Ectodermal cell (in vitro differentiated cells): Measurements from ENCODE around the gene TRUB2.
"Not testable (repeated sequence)": the region's sequence is repeated elsewhere in the genome, so short reads cannot be mapped to it uniquely, and the experiment has no call there.

Source experiments
- H3K27ac ChIP-seq: 2 replicates; pipeline ENCODE4 v1.7.0; 2013; ENCODE audit warnings: mild to moderate bottlenecking, low read depth, low read length; ENCODE audit not compliant: insufficient read depth, poor library complexity, severe bottlenecking
- H3K27me3 ChIP-seq: 2 replicates; pipeline ENCODE4 v1.7.0; 2013; ENCODE audit warnings: mild to moderate bottlenecking, low read length; ENCODE audit not compliant: insufficient read depth, control insufficient read depth, poor library complexity, severe bottlenecking
- H3K36me3 ChIP-seq: one replicate; pipeline ENCODE4 v1.7.0; 2013; ENCODE audit warnings: low read length; ENCODE audit not compliant: control insufficient read depth, insufficient read depth
- H3K4me1 ChIP-seq: one replicate; pipeline ENCODE4 v1.7.0; 2013; ENCODE audit warnings: low read length; ENCODE audit not compliant: control insufficient read depth, insufficient read depth
- H3K4me3 ChIP-seq: 2 replicates; pipeline ENCODE4 v1.7.0; 2013; ENCODE audit warnings: low read depth, low read length, control low read depth; ENCODE audit not compliant: insufficient read depth
- H3K9me3 ChIP-seq: 2 replicates; pipeline ENCODE4 v1.7.0; 2013; ENCODE audit warnings: mild to moderate bottlenecking, low read length, moderate library complexity; ENCODE audit not compliant: control insufficient read depth
- WGBS, 2 experiments: methylation state at CpG; one replicate each; pipeline ENCODE4 v1.1.7; 2013; ENCODE audit warnings: missing lambda C conversion rate in 2 of 2; 5-methylcytosine and 5-hydroxymethylcytosine counted together

TRUB2 gene

DNA sequence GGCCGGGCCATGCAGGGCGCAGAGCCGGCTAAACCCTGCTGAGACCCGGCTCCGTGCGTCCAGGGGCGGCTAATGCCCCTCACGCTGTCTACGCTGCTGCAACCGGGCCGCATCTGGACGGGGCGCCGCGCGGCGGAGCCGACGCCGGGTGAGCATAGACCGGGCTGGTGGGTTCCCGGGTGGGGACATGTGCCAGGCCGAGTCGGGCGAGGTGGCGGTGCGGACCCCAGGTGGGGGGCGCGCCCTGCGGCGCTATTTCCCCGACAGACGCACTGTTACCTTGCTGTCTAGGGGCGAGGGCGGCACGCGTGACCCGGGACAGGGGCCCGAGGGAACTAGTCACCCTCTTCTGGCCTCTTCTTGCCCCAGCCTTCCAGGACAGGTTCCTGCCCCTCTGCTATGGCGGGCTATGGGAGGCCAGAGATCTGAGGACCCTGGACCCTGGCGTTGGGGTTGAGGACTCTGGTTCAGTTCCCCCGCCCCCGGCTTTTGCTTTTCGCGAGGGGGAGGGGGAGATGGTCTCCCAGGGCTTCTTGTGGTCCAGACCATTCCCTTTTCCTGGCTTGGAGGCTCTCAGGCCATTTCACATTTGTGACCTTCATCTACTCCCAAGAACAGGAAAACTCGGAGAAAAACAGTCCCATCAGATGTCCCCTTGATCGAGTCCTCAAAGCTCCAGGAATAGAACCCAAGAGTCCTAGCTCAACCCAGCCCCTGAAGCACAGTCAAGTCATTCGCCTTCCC, 18.6 kb upstream of the TRUB2 start:
- whole genome bisulfite sequencing, 2 experiments: 1 to 2% methylated on average over 48 of the region's 48 CpGs

DNA sequence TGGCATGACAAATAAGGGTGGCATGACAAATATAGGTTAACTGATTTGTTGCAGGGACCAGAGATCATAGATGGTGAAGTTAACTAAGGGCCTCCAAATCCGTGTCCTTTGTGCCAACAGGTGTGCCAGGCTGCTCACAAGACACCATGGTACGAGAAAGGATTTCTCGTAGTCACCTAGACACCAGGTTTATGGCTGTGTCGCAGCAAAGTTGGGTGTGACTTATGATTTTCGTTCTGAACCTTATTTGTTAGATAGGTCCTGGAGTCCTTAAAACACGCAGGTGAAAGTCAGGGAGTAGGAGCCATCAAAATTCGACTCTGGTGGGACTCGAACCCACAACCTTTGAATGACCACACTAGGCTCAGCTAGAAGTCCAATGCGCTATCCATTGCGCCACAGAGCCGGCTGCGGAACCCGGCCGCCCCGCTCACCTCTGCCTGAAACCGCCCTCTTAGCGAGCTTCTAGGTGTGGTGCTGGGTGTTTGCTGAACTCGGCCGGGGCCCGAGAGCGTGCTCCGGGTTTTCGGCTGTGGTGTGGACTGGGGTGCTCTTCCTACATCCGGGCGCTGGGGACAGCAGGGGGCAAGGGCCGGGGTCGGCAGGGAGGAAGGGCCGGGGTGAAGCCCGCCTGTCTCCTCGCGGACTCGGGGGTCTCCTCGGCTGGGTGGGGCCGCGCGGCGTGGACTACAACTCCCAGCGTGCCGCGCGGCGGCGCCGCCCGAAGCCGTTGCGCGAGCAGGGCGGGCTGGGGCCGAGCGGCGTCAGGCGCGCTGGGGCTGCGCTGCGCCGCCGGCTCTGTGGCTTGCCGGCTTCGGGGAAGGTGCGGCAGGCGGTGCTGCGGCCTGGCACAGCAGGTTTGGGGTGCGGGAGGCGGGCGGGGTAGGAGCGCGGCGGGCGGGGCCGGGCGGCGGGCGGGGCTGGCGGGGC, 17.8 kb upstream of the TRUB2 start, which contains the start of gene SLC27A4:
Gene SLC27A4, plus strand, starts transcription at position 767 of the 930 bp plus-strand sequence. CDS start 2,606 bp downstream, outside the sequence.
- 6% methylated on average over 75 of the region's 75 CpGs for WGBS, 2 experiments
- Histone ChIP-seq H3K27ac (no peak within 1 kb of the TSS), H3K4me1 (no peaks in the 10 kb centered on the region)

More for the DNA sequence above, 18.6 kb upstream of the TRUB2 start:
- Histone ChIP-seq H3K27ac (no peak overlapping the region), H3K4me3 (peak overlapping the region; percentile 79), H3K27me3 (no peaks in the 10 kb centered on the region), H3K4me1 (no peaks in the 10 kb centered on the region), H3K9me3 (no peaks in the 10 kb centered on the region), H3K36me3 (peaks cover 19% of the 10 kb centered on the region)

DNA sequence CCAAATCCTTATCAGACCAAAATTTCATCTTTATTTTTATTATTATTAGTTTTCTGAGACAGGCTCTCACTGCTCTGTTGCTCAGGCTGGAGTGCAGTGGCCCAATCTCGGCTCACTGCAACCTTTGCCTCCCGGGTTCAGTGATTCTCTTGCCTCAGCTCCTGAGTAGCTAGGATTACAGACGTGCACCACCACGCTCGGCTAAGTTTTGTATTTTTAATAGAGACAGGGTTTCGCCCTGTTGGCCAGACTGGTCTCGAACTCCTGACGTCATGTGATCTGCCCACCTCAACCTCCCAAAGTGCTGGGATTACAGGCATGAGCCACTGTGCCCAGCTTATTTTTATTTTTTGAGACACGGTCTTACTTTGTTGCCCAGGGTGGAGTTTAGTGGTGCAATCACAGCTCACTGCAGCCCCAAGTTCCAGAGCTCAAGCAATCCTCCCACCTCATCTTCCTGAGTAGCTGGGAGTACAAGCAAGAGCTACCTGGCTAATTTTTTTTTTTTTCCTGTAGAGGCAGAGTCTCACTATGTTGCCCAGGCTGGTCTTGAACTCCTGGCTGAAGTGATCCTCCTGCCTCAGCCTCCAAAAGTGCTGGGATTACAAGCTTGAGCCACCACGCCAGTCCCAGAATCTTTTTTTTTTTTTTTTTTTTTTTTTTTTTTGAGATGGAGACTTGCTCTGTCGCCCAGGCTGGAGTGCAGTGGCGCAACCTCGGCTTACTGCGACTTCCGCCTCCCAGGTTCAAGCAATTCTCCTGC, 16.8 kb upstream of the TRUB2 start:
- 92 to 93% methylated on average over 15 of the region's 15 CpGs for WGBS, 2 experiments
- H3K4me1 ChIP-seq, H3K36me3 ChIP-seq, H3K27ac ChIP-seq, H3K27me3 ChIP-seq, H3K4me3 ChIP-seq, H3K9me3 ChIP-seq: not testable (repeated sequence)

More for the DNA sequence above, 17.8 kb upstream of the TRUB2 start, which contains the start of gene SLC27A4:
- Histone ChIP-seq H3K27me3 (no peaks in the 10 kb centered on the region), H3K9me3 (no peaks in the 10 kb centered on the region), H3K36me3 (peaks cover 12% of the 10 kb centered on the region), H3K4me3 (peak within 1 kb of the TSS; percentile 79)

DNA sequence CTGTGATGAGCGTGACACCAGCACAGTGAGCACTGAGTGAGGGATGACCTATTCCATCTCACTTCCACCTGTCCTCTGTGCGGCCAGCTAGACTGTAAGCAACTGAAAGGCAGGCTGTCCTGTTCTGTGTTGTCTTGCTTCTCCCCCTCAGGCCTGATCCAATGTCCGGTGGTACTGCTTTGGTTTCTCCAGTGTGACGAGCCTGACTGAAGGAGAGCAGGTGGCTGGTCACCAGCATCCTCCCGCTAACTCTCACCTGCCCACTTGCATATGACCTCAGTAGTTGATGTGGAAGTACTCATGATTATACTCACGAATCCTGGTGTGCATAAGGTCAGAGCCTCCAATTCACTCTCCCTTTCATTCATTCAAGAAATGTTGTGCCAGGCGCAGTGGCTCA, 15.7 kb upstream of the TRUB2 start:
- Histone ChIP-seq H3K36me3 (peaks cover under 1% of the 10 kb centered on the region), H3K9me3 (no peaks in the 10 kb centered on the region), H3K4me1 (no peaks in the 10 kb centered on the region), H3K4me3 (no peak overlapping the region), H3K27ac (no peak overlapping the region), H3K27me3 (no peaks in the 10 kb centered on the region)
- 92% methylated on average over 7 of the region's 7 CpGs for WGBS, 2 experiments

DNA sequence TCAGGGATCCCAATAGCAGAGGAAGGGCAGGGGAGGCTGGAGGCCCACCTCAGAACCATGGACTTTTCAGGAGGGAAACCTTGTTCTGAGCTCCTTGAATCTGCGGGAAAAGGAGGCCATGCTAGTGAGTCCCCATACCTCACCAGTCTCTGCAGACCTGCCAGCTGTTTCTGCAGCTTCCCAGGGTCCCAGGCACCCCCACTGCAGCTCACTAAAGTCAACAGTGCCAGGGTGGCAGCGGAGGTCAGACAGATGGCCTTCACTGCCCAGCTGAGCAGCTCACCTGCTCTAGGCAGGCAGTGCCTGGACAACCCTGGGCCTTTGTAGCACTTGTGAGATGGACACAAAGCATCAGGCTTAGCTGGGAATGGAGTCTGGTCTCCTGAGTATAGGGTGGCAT, 13.7 kb upstream of the TRUB2 start:
- Histone ChIP-seq H3K4me1 (no peaks in the 10 kb centered on the region), H3K36me3 (no peaks in the 10 kb centered on the region), H3K27ac (no peak overlapping the region), H3K4me3 (no peak overlapping the region), H3K9me3 (no peaks in the 10 kb centered on the region), H3K27me3 (no peaks in the 10 kb centered on the region)
- 94 to 96% methylated on average over 2 of the region's 2 CpGs for WGBS, 2 experiments

DNA sequence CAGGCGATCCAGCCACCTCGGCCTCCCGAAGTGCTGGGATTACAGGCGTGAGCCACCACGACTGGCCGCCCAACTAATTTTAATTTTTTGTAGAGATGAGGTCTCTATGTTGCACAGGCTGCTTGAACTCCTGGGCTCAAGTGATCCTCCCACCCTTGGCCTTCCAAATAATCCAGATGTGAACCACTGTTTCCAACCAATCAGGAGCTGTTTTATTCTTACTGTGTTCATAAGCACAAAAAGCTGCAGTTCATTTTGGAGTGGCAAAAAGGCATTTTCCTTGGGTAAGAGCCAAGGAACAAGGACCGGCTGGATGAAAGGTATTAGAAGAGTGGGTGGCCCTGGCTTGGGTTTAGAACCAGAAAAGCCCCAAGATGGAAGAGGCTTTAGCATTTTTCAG, 12.9 kb upstream of the TRUB2 start:
- H3K27me3 ChIP-seq: no peaks in the 10 kb centered on the region
- H3K36me3 ChIP-seq: no peaks in the 10 kb centered on the region
- H3K4me1 ChIP-seq: no peaks in the 10 kb centered on the region
- WGBS, 2 experiments: 93 to 97% methylated on average over 7 of the region's 7 CpGs
- H3K4me3 ChIP-seq: no peak overlapping the region
- H3K27ac ChIP-seq: no peak overlapping the region
- no peaks in the 10 kb centered on the region for H3K9me3 ChIP-seq

DNA sequence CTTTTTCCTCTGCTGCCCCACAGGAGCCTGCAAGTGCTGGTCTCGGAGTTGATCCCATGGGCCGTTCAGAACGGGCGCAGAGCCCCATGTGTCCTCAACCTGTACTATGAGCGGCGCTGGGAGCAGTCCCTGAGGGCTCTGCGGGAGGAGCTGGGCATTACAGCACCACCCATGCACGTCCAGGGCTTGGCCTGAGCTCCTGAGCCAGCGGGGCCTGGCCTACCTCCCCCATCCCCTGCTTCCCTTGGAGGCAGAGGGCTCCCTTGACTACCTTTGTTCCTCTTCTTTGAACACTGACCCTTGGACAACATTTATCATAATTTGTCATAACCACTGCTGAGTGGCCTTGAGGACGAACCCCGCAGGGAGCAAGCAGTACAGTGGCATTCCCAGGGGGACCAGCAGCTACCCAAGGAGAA, 11.2 kb upstream of the TRUB2 start:
- no peak overlapping the region for H3K27ac ChIP-seq
- H3K4me3 ChIP-seq: no peak overlapping the region
- 92 to 93% methylated on average over 11 of the region's 11 CpGs for WGBS, 2 experiments
- no peaks in the 10 kb centered on the region for H3K9me3 ChIP-seq
- H3K36me3 ChIP-seq: peaks cover 7% of the 10 kb centered on the region
- no peaks in the 10 kb centered on the region for H3K4me1 ChIP-seq
- no peaks in the 10 kb centered on the region for H3K27me3 ChIP-seq

DNA sequence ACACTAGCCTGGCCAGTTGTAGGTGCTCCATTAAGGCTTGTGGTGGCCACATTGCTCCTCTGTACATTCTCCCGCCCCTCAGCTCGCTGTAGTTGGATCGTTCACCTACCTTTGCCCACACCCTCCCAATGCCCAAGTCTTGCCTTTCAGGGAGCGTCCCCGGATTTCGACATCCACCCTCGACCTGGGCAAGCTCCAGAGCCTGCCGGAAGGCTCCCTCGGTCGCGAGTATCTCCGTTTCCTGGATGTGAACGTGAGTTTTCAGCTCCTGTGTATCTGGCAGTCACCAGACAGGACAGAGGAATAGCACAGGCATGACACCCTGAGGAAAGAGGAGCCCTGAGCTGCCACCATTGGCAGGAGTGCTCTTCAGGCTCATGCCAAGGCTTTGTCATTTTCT, 3.4 kb upstream of the TRUB2 start:
- Histone ChIP-seq H3K36me3 (peaks cover 15% of the 10 kb centered on the region), H3K9me3 (no peaks in the 10 kb centered on the region), H3K27ac (no peak overlapping the region), H3K4me3 (no peak overlapping the region), H3K27me3 (no peaks in the 10 kb centered on the region), H3K4me1 (peaks cover 10% of the 10 kb centered on the region)
- 94 to 95% methylated on average over 13 of the region's 13 CpGs for WGBS, 2 experiments

DNA sequence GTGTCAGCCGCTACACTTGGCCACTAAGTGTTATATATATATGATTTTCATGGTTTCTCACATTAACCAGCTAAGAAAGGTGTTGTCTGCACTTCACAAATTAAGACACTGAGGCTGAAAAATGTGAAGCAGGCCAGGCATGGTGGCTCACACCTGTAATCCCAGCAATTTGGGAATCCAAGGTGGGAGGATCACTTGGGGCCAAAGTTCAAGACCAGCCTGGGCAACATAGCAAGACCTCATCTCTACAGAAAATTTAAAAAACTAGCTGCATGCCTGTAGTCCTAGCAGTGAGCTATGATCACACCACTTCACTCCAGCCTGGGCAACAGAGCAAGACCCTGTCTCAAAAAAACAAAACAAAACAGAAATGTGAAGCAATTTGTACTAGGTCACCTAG, 2.2 kb upstream of the TRUB2 start:
- H3K9me3 ChIP-seq: no peaks in the 10 kb centered on the region
- peaks cover 15% of the 10 kb centered on the region for H3K36me3 ChIP-seq
- H3K4me3 ChIP-seq: no peak overlapping the region
- H3K4me1 ChIP-seq: peaks cover 10% of the 10 kb centered on the region
- no peak overlapping the region for H3K27ac ChIP-seq
- WGBS, 2 experiments: 100% methylated on average over 1 of the region's 1 CpG; no CpG with 5 or more reads in 1 of the 2 experiments
- no peaks in the 10 kb centered on the region for H3K27me3 ChIP-seq
